Astrocyte (in vitro differentiated cells and primary cell): ENCODE results near the gene DGKG. TPM values are rescaled to one million over a fixed set of nuclear protein-coding genes. Genes with fewer than 3 reads are reported as not detected.
A peak's percentile ranks its signal among the peaks of the same experiment; 100 is the strongest.

Source experiments
- DNase-seq: peaks from one replicate; pipeline ENCODE4 v3.0.0-alpha.2; 2010; ENCODE audit warnings: low read depth
- FAIRE-seq: peaks from 2 replicates; lab custom pipeline; 2011; peaks lifted over from hg19 to GRCh38; lab: Jason Lieb, UNC
- H2AFZ ChIP-seq: 2 replicates; pipeline ENCODE4 v1.6.0; 2012; ENCODE audit warnings: low read depth, low read length, inconsistent platforms
- H3K27ac ChIP-seq: 2 replicates; pipeline ENCODE4 v1.5.1; 2011; ENCODE audit warnings: low read depth, low read length, inconsistent platforms
- H3K27me3 ChIP-seq: 2 replicates; pipeline ENCODE4 v1.6.0; 2011; ENCODE audit warnings: low read length, inconsistent platforms; ENCODE audit not compliant: insufficient read depth
- H3K36me3 ChIP-seq: 2 replicates; pipeline ENCODE4 v1.5.1; 2011; ENCODE audit warnings: low read length, inconsistent platforms; ENCODE audit not compliant: insufficient read depth
- H3K4me1 ChIP-seq: 2 replicates; pipeline ENCODE4 v1.5.1; 2011; ENCODE audit warnings: low read length, inconsistent platforms; ENCODE audit not compliant: insufficient read depth
- H3K4me2 ChIP-seq: 2 replicates; pipeline ENCODE4 v1.6.0; 2012; ENCODE audit warnings: low read length, inconsistent platforms
- H3K4me3 ChIP-seq: 2 replicates; pipeline ENCODE4 v1.5.1; 2011; ENCODE audit warnings: low read depth, mild to moderate bottlenecking, low read length, inconsistent platforms; ENCODE audit not compliant: insufficient read depth
- H3K79me2 ChIP-seq: 2 replicates; pipeline ENCODE4 v1.6.0; 2012; ENCODE audit warnings: mild to moderate bottlenecking, low read length, inconsistent platforms; ENCODE audit not compliant: insufficient read depth
- H3K9ac ChIP-seq: 2 replicates; pipeline ENCODE4 v1.6.0; 2012; ENCODE audit warnings: mild to moderate bottlenecking, low read length, inconsistent platforms
- H3K9me3 ChIP-seq: 2 replicates; pipeline ENCODE4 v1.5.1; 2012; ENCODE audit warnings: low read depth, mild to moderate bottlenecking, low read length, inconsistent platforms; ENCODE audit not compliant: insufficient read depth
- H4K20me1 ChIP-seq: 2 replicates; pipeline ENCODE4 v1.6.0; 2012; ENCODE audit warnings: low read length, inconsistent platforms; ENCODE audit not compliant: insufficient read depth
- H3K27ac Mint-ChIP-seq: one replicate; pipeline ENCODE4 v1.8.0; 2021; ENCODE audit warnings: mild to moderate bottlenecking, mixed read lengths; ENCODE audit not compliant: unreplicated experiment
- H3K27me3 Mint-ChIP-seq: one replicate; pipeline ENCODE4 v1.8.0; 2021; ENCODE audit warnings: low read depth, mixed read lengths; ENCODE audit not compliant: unreplicated experiment
- H3K36me3 Mint-ChIP-seq: one replicate; pipeline ENCODE4 v1.8.0; 2021; ENCODE audit warnings: low read depth, mixed read lengths; ENCODE audit not compliant: unreplicated experiment
- H3K4me1 Mint-ChIP-seq: one replicate; pipeline ENCODE4 v1.8.0; 2021; ENCODE audit warnings: low read depth, mixed read lengths; ENCODE audit not compliant: unreplicated experiment
- H3K4me3 Mint-ChIP-seq: one replicate; pipeline ENCODE4 v1.8.0; 2021; ENCODE audit warnings: mild to moderate bottlenecking, moderate library complexity, mixed read lengths; ENCODE audit not compliant: unreplicated experiment
- H3K9me3 Mint-ChIP-seq: one replicate; pipeline ENCODE4 v1.8.0; 2021; ENCODE audit warnings: mild to moderate bottlenecking, mixed read lengths; ENCODE audit not compliant: unreplicated experiment
- EZH2 ChIP-seq: IDR thresholded peaks from 2 replicates; pipeline ENCODE4 v1.6.1; 2012; ENCODE audit warnings: mild to moderate bottlenecking, low read length, inconsistent platforms; ENCODE audit not compliant: insufficient read depth
- total RNA-seq: library from RNA; stranded (reverse); gene quantifications from 2 replicates; pipeline ENCODE4 v1.2.1, GENCODE V29; 2021
- TF ChIP-seq, protein P1 (sequence below): IDR thresholded peaks from 2 replicates; pipeline ENCODE4 v1.5.1; 2011; ENCODE audit warnings: low read depth, mild to moderate bottlenecking, inconsistent platforms, low read length, moderate library complexity; ENCODE audit not compliant: insufficient read depth

DGKG gene
- total RNA-seq, 1 donor from 2014 or later: 0.64 TPM

DNA sequence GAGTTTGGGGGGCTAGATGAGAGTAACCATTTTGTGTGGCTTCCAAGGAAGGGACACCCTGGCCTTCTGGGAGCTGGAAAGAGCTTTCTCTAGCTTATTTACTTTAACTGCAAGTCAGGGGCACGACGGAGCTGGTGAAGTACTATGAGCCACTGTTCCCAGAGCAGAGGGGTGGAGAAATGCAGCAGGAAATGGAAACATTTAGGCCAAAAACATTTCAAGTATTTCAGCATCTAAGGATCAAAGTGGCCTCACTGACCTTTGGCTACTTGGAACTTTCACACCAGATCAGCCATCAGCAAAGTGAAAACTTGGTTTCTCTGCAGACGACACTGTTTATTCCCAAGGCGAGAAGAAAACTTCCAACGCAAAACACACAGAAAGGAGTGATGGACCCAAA is 7.9 kb downstream of the DGKG start:
- Mint-ChIP-seq H3K27ac (peak overlapping the region; percentile 87), H3K9me3 (peaks cover 2% of the 10 kb centered on the region), H3K4me3 (peak overlapping the region; percentile 9), H3K27me3 (peaks cover 32% of the 10 kb centered on the region), H3K36me3 (no peaks in the 10 kb centered on the region), H3K4me1 (peaks cover 13% of the 10 kb centered on the region)
- Histone ChIP-seq H2AFZ (no peak overlapping the region), H3K4me3 (no peak overlapping the region), H3K27ac (no peak overlapping the region), H3K27me3 (no peaks in the 10 kb centered on the region), H4K20me1 (no peaks in the 10 kb centered on the region), H3K9me3 (no peaks in the 10 kb centered on the region), H3K4me1 (no peaks in the 10 kb centered on the region), H3K9ac (no peak overlapping the region), H3K4me2 (no peak overlapping the region), H3K36me3 (no peaks in the 10 kb centered on the region), H3K79me2 (no peaks in the 10 kb centered on the region)
- FAIRE-seq: no peak
- no peak for TF ChIP-seq EZH2
- DNase-seq: no peak

DNA sequence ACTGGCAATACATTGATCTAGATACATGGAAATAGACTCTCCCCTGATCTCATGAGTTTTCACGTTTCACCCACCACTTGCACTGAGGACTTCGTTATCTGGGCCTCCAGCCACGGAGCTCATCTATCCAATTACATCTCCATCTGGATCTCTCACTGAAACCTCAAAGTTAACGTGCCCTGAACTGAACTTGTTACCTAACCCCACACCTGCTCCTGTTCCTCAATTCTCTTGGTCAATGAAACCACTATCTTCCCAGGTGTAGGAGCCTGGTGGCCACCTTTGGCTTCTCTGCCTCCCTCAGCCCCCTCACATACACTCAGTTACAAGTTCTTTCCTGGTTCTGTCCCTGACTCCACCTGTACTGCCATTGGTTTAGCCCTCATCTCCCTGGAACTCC is 9.7 kb downstream of the DGKG start:
- no peak for DNase-seq
- Mint-ChIP-seq H3K27me3 (peaks cover 18% of the 10 kb centered on the region), H3K4me1 (peaks cover 13% of the 10 kb centered on the region), H3K36me3 (no peaks in the 10 kb centered on the region), H3K27ac (no peak overlapping the region), H3K4me3 (no peak overlapping the region), H3K9me3 (peaks cover 2% of the 10 kb centered on the region)
- no peak for TF ChIP-seq EZH2
- TF ChIP-seq, protein P1, sequence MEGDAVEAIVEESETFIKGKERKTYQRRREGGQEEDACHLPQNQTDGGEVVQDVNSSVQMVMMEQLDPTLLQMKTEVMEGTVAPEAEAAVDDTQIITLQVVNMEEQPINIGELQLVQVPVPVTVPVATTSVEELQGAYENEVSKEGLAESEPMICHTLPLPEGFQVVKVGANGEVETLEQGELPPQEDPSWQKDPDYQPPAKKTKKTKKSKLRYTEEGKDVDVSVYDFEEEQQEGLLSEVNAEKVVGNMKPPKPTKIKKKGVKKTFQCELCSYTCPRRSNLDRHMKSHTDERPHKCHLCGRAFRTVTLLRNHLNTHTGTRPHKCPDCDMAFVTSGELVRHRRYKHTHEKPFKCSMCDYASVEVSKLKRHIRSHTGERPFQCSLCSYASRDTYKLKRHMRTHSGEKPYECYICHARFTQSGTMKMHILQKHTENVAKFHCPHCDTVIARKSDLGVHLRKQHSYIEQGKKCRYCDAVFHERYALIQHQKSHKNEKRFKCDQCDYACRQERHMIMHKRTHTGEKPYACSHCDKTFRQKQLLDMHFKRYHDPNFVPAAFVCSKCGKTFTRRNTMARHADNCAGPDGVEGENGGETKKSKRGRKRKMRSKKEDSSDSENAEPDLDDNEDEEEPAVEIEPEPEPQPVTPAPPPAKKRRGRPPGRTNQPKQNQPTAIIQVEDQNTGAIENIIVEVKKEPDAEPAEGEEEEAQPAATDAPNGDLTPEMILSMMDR: no peak
- no peaks in the 10 kb centered on the region for H3K27me3 ChIP-seq
- no peaks in the 10 kb centered on the region for H3K9me3 ChIP-seq
- H2AFZ ChIP-seq: no peak overlapping the region
- H3K79me2 ChIP-seq: no peaks in the 10 kb centered on the region
- H3K27ac ChIP-seq: no peak overlapping the region
- no peak overlapping the region for H3K4me3 ChIP-seq
- H3K9ac ChIP-seq: no peak overlapping the region
- no peak overlapping the region for H3K4me2 ChIP-seq
- no peak for FAIRE-seq
- no peaks in the 10 kb centered on the region for H3K36me3 ChIP-seq
- no peaks in the 10 kb centered on the region for H4K20me1 ChIP-seq
- no peaks in the 10 kb centered on the region for H3K4me1 ChIP-seq

DNA sequence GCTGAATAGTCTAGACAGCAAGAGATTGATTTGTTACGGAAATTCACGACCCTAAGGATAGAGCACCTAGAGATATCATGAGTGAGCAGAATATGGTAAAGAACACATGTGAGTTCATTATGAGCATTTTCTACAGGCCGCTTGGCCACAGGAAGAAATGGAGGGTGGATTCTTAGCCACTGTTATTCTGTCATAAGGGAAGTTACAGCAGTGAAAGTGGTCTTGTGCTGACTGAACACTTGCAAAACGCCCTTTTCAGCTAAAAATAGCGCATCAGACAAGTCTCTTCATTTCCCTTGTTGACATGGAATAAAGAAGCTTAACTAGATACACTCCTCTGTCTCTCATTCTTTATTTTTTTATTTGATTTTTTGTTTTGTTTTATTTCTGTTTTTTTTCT is 19.8 kb downstream of the DGKG start:
- Histone ChIP-seq H3K36me3 (no peaks in the 10 kb centered on the region), H3K27me3 (peaks cover 3% of the 10 kb centered on the region), H3K4me3 (no peak overlapping the region), H2AFZ (no peak overlapping the region), H3K27ac (no peak overlapping the region), H3K9me3 (no peaks in the 10 kb centered on the region), H3K9ac (no peak overlapping the region), H3K79me2 (no peaks in the 10 kb centered on the region), H3K4me2 (no peak overlapping the region), H4K20me1 (no peaks in the 10 kb centered on the region), H3K4me1 (no peaks in the 10 kb centered on the region)
- Mint-ChIP-seq H3K27ac (no peak overlapping the region), H3K9me3 (no peaks in the 10 kb centered on the region), H3K4me1 (peaks cover 11% of the 10 kb centered on the region), H3K4me3 (no peak overlapping the region), H3K36me3 (no peaks in the 10 kb centered on the region), H3K27me3 (no peaks in the 10 kb centered on the region)
- FAIRE-seq (no peak), DNase-seq (no peak)
- TF ChIP-seq, protein P1: no peak
- TF ChIP-seq EZH2: no peak
